HG03575 (cell line): ENCODE measurements around the gene OAS3.
"Not testable (repeated sequence)": the region's sequence is repeated elsewhere in the genome, so short reads cannot be mapped to it uniquely, and the experiment has no call there.

Experiments used
- ATAC-seq: cut with Tn5 transposase; IDR thresholded peaks from one replicate; pipeline ENCODE4 v1.9.1; 2021; ENCODE audit not compliant: unreplicated experiment, insufficient number of reproducible peaks, low FRiP score; ENCODE audit errors: extremely low read depth

The OAS3 gene

GRCh38 chr12:112947314-112947713 lies 9.0 kb downstream of the OAS3 start:
- no peak for ATAC-seq

- ATAC-seq = no peak
Measured at GRCh38 chr12:112947761-112948160, 9.5 kb downstream of the OAS3 start.

GRCh38 chr12:112948806-112949205 lies 10.5 kb downstream of the OAS3 start:
- no peak for ATAC-seq

- ATAC-seq = no peak
Measured at GRCh38 chr12:112950701-112951100, 12.4 kb downstream of the OAS3 start.

GRCh38 chr12:112957125-112957524 lies 18.9 kb downstream of the OAS3 start:
- not testable (repeated sequence) for ATAC-seq

GRCh38 chr12:112961074-112961473 lies 22.8 kb downstream of the OAS3 start:
- ATAC-seq = no peak

- no peak for ATAC-seq
Measured at GRCh38 chr12:112961536-112961935, 23.3 kb downstream of the OAS3 start.

- ATAC-seq = no peak
Measured at GRCh38 chr12:112962561-112962960, 24.3 kb downstream of the OAS3 start.

- no peak for ATAC-seq
Measured at GRCh38 chr12:112963227-112963861, 25.1 kb downstream of the OAS3 start.

GRCh38 chr12:112964067-112964670 lies 25.9 kb downstream of the OAS3 start:
- no peak for ATAC-seq

GRCh38 chr12:112964915-112965314 lies 26.6 kb downstream of the OAS3 start:
- ATAC-seq = no peak

- ATAC-seq = no peak
Measured at GRCh38 chr12:112965643-112966042, 27.4 kb downstream of the OAS3 start.

GRCh38 chr12:112967306-112967705 lies 29.0 kb downstream of the OAS3 start:
- ATAC-seq = no peak

- no peak for ATAC-seq
Measured at GRCh38 chr12:112967858-112968257, 29.6 kb downstream of the OAS3 start.

GRCh38 chr12:112969547-112970306 lies 31.5 kb downstream of the OAS3 start:
- no peak for ATAC-seq

- no peak for ATAC-seq
Measured at GRCh38 chr12:112970391-112970790, 32.1 kb downstream of the OAS3 start.

GRCh38 chr12:112971248-112971647 lies 33.0 kb downstream of the OAS3 start:
- ATAC-seq = no peak

GRCh38 chr12:112973011-112973735 lies 34.9 kb downstream of the OAS3 start:
- ATAC-seq = no peak

- ATAC-seq = no peak
Measured at GRCh38 chr12:112973818-112974231, 35.6 kb downstream of the OAS3 start.

GRCh38 chr12:112974904-112975303 lies 36.6 kb downstream of the OAS3 start:
- ATAC-seq = no peak
